ENCODE data around the gene ROCK1.
"Not testable (repeated sequence)": the region's sequence is repeated elsewhere in the genome, so short reads cannot be mapped to it uniquely, and the experiment has no call there.

Gene ROCK1

GRCh38 chr18:21049306-21049705 lies 62.3 kb downstream of the ROCK1 start:
- DNase-seq, result no peak

DNA sequence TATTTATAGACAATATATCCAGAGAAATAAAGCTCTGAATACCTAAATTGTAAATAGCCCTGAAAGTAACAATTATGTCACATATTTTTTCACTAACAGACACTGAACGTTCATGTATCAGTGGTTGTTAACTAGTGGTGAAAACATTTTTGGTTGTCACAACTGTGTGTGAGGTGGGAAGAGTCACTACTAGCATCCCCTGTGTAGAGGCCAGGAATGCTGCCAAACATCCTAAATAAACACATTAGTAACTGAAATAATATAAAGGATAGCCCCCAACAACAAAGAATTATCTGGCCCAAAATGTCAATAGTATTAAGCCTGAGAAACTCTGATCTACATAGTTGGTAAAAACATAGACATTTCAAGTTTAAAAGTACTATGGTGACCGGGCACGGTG lies 64.5 kb downstream of the ROCK1 start:
- no peak for DNase-seq

DNA sequence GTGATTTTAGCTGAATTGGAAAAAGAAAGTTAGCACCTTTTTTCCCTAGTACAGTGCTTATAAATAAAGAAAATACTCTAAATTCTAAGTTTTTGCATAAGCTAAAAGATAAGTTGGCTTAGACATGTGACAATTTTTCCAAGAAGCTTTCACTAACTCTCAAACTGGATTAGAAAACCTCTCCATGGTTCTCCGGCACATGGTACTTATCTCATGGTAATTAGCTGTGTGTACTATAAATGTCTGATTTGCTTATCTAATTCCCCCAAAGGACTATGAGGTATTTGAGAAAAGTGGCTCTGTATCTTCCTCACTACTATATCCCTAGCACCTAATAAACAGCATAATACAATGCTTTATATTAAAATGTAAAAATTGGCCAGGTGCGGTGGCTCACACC lies 71.1 kb downstream of the ROCK1 start:
- no peak for DNase-seq

DNA sequence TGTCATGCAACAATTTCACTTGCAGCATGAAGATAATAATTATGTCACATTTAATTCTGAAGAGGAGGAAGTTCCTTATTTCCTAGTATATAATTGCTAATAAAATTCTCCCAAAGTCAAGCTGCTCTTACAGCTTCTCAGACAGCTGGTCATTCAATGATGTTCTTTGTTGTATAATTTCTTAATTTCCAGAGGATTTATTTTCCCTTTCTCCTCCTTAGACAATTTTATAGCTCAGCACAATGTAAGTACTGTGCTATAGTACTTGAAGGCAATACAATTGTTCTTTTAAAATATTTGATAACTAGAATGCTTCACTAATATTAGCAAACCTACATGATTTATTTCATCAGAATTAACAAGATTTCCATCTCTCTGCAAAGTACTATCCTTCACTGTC lies 73.4 kb downstream of the ROCK1 start:
- no peak for DNase-seq

DNA sequence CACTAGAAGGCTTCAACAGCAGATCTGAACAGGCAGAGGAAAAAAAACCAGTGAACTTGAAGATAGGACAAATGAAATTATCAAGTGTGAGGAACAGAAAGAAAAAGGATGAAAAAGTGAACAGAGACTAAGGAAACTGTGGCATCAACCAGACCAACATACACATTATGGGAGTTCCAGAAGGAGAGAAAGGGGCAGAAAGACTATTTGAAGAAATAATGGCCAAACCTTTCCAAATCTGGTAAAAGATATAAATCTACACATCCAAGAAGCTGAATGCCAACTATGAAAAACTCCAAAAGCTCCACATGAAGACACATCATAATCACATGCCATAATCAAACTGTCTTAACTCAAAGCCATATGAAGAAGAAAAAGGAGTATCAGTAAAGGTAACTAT lies 79.8 kb downstream of the ROCK1 start:
- DNase-seq, result no peak

DNA sequence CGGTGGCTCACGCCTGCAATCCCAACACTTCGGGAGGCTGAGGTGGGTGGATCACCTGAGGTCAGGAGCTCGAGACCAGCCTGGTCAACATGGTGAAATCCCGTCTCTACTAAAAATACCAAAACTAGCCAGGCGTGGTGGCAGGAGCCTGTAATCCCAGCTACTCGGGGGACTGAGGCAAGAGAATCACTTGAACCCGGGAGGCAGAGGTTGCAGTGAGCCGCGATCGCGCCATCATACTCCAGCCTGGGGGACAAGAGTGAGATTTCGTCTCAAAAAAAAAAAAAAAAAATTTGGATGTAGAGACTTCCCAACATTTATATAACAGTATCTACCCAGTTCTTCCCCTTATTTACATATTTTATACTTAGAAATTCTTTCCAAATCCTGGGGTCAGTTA lies 93.4 kb downstream of the ROCK1 start:
- DNase-seq, result not testable (repeated sequence)

DNA sequence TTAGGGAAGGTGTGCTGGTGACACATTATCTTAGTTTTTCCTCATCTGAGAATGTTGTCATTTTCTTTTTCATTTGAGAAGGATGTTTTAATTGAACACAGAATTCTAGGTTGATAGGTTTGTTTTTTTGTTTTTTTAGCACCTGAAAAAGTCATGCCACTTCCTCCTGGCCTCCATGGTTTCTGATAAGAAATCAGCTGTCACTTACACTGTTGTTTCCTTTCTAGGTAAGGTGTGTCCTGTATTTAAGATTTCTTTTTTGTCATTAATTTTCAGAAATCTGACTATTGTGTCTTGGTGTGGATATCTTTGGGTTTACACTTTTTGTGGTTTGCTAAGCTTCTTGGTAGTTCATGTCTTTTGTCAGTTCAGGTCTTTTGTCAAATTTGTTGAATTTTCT lies 99.3 kb downstream of the ROCK1 start:
- no peak for DNase-seq

- no peak for DNase-seq
Measured at GRCh38 chr18:21004726-21005125, 106.9 kb downstream of the ROCK1 start.

DNA sequence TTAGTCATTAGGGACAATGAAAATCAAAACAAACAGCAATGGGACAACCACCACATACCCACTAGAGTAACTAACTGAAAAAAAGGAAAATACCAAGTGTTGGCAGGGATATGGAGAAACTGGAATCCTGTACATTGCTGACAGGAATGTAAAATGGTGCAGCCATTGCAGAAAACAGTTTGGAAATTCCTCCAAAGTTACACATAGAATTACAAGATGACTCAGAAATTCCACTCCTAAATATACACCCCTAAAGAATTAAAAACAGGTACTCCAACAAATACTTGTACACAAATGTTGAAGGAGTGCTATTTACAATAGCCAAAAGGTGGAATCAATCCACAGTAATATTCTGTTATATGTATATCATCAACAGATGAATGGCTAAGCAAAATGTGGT lies 110.9 kb downstream of the ROCK1 start:
- no peak for DNase-seq

GRCh38 chr18:20997371-20997770 lies 114.2 kb downstream of the ROCK1 start:
- DNase-seq, result no peak

- no peak for DNase-seq
Measured at GRCh38 chr18:20996418-20996817, 115.2 kb downstream of the ROCK1 start.

DNA sequence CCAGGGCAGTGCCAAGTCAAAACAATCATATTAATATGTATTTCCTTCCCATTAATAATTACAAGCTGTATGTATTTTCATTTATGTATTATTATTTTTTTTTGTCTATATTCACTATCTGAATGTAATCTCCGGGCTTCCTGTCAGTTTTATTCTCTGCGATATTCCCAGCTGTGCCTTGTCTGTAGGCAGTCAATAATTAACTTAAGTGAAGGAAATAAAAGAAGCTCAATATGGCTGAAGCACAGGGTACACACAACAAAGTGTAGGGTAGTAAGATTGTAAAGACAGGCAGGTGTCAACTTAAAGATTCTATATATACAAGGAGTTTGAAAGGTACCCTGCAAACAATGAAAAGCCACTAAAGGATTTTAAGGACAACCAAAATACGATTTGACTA lies 122.9 kb downstream of the ROCK1 start:
- no peak for DNase-seq

DNA sequence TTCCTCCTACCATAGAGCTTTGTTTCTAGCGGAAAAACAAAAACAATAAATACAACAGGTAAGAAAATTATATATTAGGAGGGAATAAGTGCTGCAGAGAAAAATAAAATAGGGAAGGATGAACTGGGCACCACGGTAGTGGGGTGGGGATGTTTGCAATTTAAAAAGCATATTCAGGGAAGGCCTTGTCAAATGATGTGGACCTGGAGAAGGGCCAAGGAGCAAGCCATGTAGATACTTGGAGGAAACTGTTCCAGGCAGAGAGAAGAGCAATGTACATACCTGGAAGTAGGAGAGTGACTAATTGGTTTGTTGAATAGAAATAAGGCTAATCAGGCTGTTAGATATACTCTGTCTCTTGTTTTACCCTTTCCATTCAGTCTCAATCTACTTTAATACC lies 136.5 kb downstream of the ROCK1 start:
- DNase-seq, result no peak

DNA sequence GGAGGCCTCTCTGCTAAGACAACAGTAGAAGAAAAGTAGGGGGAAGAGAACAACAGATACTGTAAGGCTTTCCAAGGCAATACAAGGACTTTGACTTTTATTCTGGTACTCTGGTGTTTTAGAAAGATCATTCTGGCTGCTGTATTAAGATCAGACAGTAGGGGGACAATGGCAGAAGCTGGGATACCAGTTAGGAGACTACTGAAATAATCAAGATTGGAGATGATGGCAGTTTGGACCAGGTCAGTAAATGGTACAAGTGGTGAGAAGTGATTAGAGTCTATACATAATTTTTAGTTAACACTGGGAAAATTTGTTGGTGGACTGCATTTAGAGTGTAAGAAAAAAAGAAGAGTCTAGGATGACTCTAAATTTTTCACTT lies 139.7 kb downstream of the ROCK1 start:
- DNase-seq, result no peak

DNA sequence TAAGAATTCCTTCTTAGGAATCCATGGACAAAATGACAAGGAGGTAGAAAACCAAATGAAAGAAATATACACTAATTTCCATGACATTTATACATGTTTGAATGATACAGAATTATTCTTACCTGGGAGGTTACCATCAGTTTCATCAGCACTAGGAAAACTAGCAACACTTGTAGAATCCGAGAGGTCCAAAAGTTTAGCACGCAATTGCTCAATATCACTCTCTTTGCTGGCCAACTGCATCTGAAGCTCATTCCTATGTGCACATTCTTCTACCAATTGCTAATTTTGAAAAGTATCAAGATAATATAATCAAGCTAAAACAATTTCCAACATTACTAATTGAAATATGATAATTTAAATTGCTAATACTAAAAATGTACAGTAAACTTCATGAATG lies 144.8 kb downstream of the ROCK1 start:
- no peak for DNase-seq

DNA sequence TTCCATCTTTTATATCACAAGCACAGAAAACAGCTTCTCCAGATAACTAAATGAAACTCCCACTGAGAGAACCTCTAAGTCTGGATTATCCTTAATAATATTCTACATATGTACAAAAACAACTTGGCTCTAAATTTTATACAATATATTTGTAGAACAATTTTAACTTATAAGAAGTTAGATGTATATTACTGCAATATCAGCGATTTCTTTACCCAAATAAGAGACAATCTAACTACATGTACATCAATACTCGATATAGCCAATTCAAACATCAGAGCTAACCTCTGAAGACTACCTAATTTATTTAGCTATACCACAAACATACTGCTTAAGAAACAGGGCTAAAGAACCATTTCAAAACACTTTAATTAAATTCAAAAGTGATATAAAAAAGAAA lies 148.6 kb downstream of the ROCK1 start:
- no peak for DNase-seq

DNA sequence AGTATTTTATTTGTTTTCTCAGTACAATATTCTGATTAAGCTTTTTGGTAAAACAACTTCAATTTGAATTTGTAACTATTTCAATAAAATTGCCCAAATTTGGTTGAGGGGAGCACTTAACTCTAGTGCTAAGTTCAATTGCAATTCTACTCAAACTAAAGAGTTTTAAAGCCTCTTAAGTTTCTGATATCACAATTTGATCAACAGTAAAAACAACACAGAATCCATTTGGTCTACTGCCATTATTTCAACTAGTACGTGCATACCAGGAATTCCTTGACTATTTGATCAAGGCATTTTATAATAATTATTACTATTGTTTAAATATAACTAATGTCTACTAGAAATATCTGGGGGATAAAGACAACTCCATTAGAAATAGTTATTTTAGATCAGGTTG lies 150.9 kb downstream of the ROCK1 start:
- DNase-seq, result no peak

GRCh38 chr18:20950827-20951226 lies 160.8 kb downstream of the ROCK1 start:
- not testable (repeated sequence) for DNase-seq

Measured in stimulated activated CD4-positive, alpha-beta T cell treated with anti-CD3 and anti-CD28 coated beads, Interleukin-12 subunit alpha, Interleukin-12 subunit beta, amount 100 ng/mL, for 4 hours (primary cell).